RWPE1 (cell line): ENCODE measurements around the gene CDAN1.

Experiments used
- CTCF ChIA-PET: fragments of 350-600 bp; sonication (Branson Sonifier 250); formaldehyde crosslinking; extraction: SDS; loops from one replicate; lab custom pipeline; 2021; lab: Yijun Ruan, JAX
- POLR2A ChIA-PET: fragments of 400-600 bp; formaldehyde crosslinking; extraction: SDS; loops from one replicate; lab custom pipeline; 2020; ENCODE audit warnings: antibody characterized with exemption; ENCODE audit not compliant: low non-redundant PET; lab: Yijun Ruan, JAX
- DNase-seq: peaks from one replicate; pipeline ENCODE4 v3.0.0; 2012; ENCODE audit warnings: low spot score
- H3K27ac ChIP-seq: fragments of 450-650 bp; 2 replicates; pipeline ENCODE4 v1.5.1; 2017
- CTCF ChIP-seq: fragments of 450-650 bp; conservative IDR thresholded peaks from 2 replicates; pipeline ENCODE4 v1.5.1; 2017; ENCODE audit warnings: low read depth, mild to moderate bottlenecking

CDAN1 gene

GRCh38 chr15:42674472-42674871 is 62.5 kb downstream of the CDAN1 start:
- ChIA-PET POLR2A (no interaction called here), CTCF (no interaction called here)
- DNase-seq, result no peak
- no peak overlapping the region for H3K27ac ChIP-seq
- TF ChIP-seq CTCF, result no peak
